Left renal cortex interstitium (tissue), 4 donors: ENCODE measurements around the gene LMNTD2. TPM values are rescaled to one million over a fixed set of nuclear protein-coding genes. Genes with fewer than 3 reads are reported as not detected.

Source experiments
- DNase-seq, 4 donors: peaks; one replicate each; pipeline ENCODE4 v3.0.0-alpha.2; 2013; ENCODE audit warnings: low read depth in 4 of 4, low spot score in 2 of 4, missing footprints in 1 of 4
- polyA plus RNA-seq, 4 donors: library from polyadenylated mRNA; unstranded; fragments of 120-200 nt; gene quantifications; one replicate each; pipeline ENCODE4 v1.2.1, GENCODE V29; 2013; ENCODE audit not compliant: insufficient read length in 4 of 4

Gene LMNTD2
- polyA plus RNA-seq, 4 donors = 3.0 to 7.3 (median 4.7) TPM

- DNase-seq = no peak
These were observed 5.2 kb downstream of the LMNTD2 start for GRCh38 chr11:555227-555779.

GRCh38 chr11:554428-555226, 5.9 kb downstream of the LMNTD2 start:
- peak in 1 of 4 donors; percentile 49 for DNase-seq

- no peak for DNase-seq
These were observed 6.6 kb downstream of the LMNTD2 start for GRCh38 chr11:553988-554340.

- DNase-seq = no peak
These were observed 7.2 kb downstream of the LMNTD2 start for GRCh38 chr11:553083-553987.

- no peak for DNase-seq
These were observed 8.9 kb downstream of the LMNTD2 start for GRCh38 chr11:551596-551995.

GRCh38 chr11:551131-551530, 9.4 kb downstream of the LMNTD2 start:
- DNase-seq = no peak

GRCh38 chr11:550746-551085, 9.8 kb downstream of the LMNTD2 start:
- DNase-seq = no peak

GRCh38 chr11:550021-550745, 10.4 kb downstream of the LMNTD2 start:
- no peak for DNase-seq

GRCh38 chr11:548700-549603, 11.6 kb downstream of the LMNTD2 start:
- DNase-seq = no peak

- DNase-seq = no peak
These were observed 15.4 kb downstream of the LMNTD2 start for GRCh38 chr11:545171-545570.

- no peak for DNase-seq
These were observed 15.7 kb downstream of the LMNTD2 start for GRCh38 chr11:544817-545166.

GRCh38 chr11:541433-541885, 19.1 kb downstream of the LMNTD2 start:
- DNase-seq = no peak

- DNase-seq = no peak
These were observed 19.7 kb downstream of the LMNTD2 start for GRCh38 chr11:540583-541432.

- no peak for DNase-seq
These were observed 20.5 kb downstream of the LMNTD2 start for GRCh38 chr11:539971-540481.

GRCh38 chr11:538431-539051, 22.0 kb downstream of the LMNTD2 start:
- DNase-seq = no peak

GRCh38 chr11:537622-538430, 22.7 kb downstream of the LMNTD2 start:
- DNase-seq = no peak

GRCh38 chr11:536841-537621, 23.5 kb downstream of the LMNTD2 start, which contains the start of gene LRRC56:
Gene LRRC56 (plus strand): TSS chr11:537527. CDS start chr11:540685, 3,158 bp downstream.
- DNase-seq = peak in 1 of 4 donors; percentile 56
